B cell (primary cell): ENCODE measurements around the gene ARAF. TPM values are rescaled to one million over a fixed set of nuclear protein-coding genes. Genes with fewer than 3 reads are reported as not detected.

ENCODE experiments used
- ATAC-seq: fragments of 200-7000 bp; cut with Tn5 transposase; one replicate; pipeline ENCODE4 v1.10.0; 2021; ENCODE audit warnings: low read depth, mild to moderate bottlenecking, moderate number of reproducible peaks, moderate library complexity
- CTCF ChIA-PET: fragments of 350-600 bp; sonication (Branson Sonifier 250); formaldehyde crosslinking; loops from one replicate; lab custom pipeline; 2021; ENCODE audit warnings: antibody characterized with exemption, inconsistent platforms; lab: Charles Lee
- POLR2A ChIA-PET: fragments of 350-600 bp; sonication (Branson Sonifier 250); formaldehyde crosslinking; loops from one replicate; lab custom pipeline; 2021; ENCODE audit warnings: antibody characterized with exemption; lab: Charles Lee
- DNase-seq: peaks from one replicate; pipeline ENCODE4 v3.0.0; 2013
- H2AFZ ChIP-seq: 2 replicates; pipeline ENCODE4 v1.6.1; 2012; ENCODE audit warnings: mild to moderate bottlenecking, low read depth, low read length; ENCODE audit not compliant: insufficient read depth, poor library complexity, severe bottlenecking
- H3K27ac ChIP-seq, 2 donors: 1 replicate in 1 of 2; 2 replicates in 1 of 2; pipeline ENCODE4 v1.5.1; 2012 to 2013; ENCODE audit warnings: low read length in 2 of 2, mild to moderate bottlenecking in 2 of 2, moderate library complexity in 1 of 2
- H3K27me3 ChIP-seq, 4 experiments: fragments of 200-600 bp in 1 of 4; sonication (generic) in 1 of 4; replicated peaks in 1 of 4; 1 replicate in 2 of 4; 2 replicates in 2 of 4; pipeline versions ENCODE4 v1.6.1 to v1.7.0; 2013 to 2016; ENCODE audit warnings: low read length in 3 of 4, mild to moderate bottlenecking in 2 of 4, mixed read lengths in 1 of 4, moderate library complexity in 1 of 4; ENCODE audit not compliant: insufficient read depth in 4 of 4, control insufficient read depth in 3 of 4; ENCODE audit errors: control extremely low read depth in 1 of 4
- H3K36me3 ChIP-seq, 2 experiments: replicated peaks in 1 of 2; 1 replicate in 1 of 2; 2 replicates in 1 of 2; pipeline versions ENCODE4 v1.6.1 to v1.7.1; 2013; ENCODE audit warnings: low read length in 1 of 2; ENCODE audit not compliant: insufficient read depth in 2 of 2, control insufficient read depth in 1 of 2; ENCODE audit errors: control extremely low read depth in 1 of 2, extremely low read depth in 1 of 2
- H3K4me1 ChIP-seq, 2 donors: fragments of 200-600 bp in 1 of 2; sonication (generic) in 1 of 2; 1 replicate in 1 of 2; 2 replicates in 1 of 2; pipeline versions ENCODE4 v1.5.1 to v1.6.1; 2013 to 2017; ENCODE audit warnings: low read length in 2 of 2; ENCODE audit not compliant: control insufficient read depth in 2 of 2, insufficient read depth in 2 of 2
- H3K4me2 ChIP-seq: replicated peaks from 2 replicates; pipeline ENCODE3; 2012; ENCODE audit warnings: mild to moderate bottlenecking, low read depth, low read length; ENCODE audit not compliant: poor library complexity, severe bottlenecking
- H3K4me3 ChIP-seq, 5 experiments: fragments of 200-600 bp in 1 of 5; sonication (generic) in 1 of 5; 1 replicate in 3 of 5; 2 replicates in 2 of 5; pipeline versions ENCODE4 v1.5.1 to v1.7.0; 2011 to 2016; ENCODE audit warnings: low read length in 4 of 5, mild to moderate bottlenecking in 4 of 5, low read depth in 2 of 5, control low read depth in 1 of 5, moderate library complexity in 1 of 5; ENCODE audit not compliant: insufficient read depth in 1 of 5; ENCODE audit errors: control extremely low read depth in 1 of 5, extremely low read depth in 1 of 5
- H3K79me2 ChIP-seq: fragments of 200-600 bp; sonication (generic); one replicate; pipeline ENCODE4 v1.6.0; 2016; ENCODE audit warnings: low read length; ENCODE audit not compliant: control insufficient read depth, insufficient read depth
- H3K9ac ChIP-seq: fragments of 200-600 bp; sonication (generic); 2 replicates; pipeline ENCODE4 v1.6.1; 2017; ENCODE audit warnings: mild to moderate bottlenecking, low read length, moderate library complexity
- H3K9me3 ChIP-seq, 3 donors: one replicate each; pipeline versions ENCODE4 v1.6.1 to v1.7.1; 2013; ENCODE audit warnings: low read length in 2 of 3; ENCODE audit not compliant: control insufficient read depth in 2 of 3, insufficient read depth in 1 of 3; ENCODE audit errors: control extremely low read depth in 1 of 3
- H4K20me1 ChIP-seq: 2 replicates; pipeline ENCODE4 v1.6.0; 2012; ENCODE audit warnings: mild to moderate bottlenecking, low read length; ENCODE audit not compliant: insufficient read depth, control insufficient read depth, poor library complexity, severe bottlenecking
- H3K27ac Mint-ChIP-seq: one replicate; pipeline ENCODE4 v1.8.0; 2021; ENCODE audit warnings: mixed read lengths
- H3K27me3 Mint-ChIP-seq: one replicate; pipeline ENCODE4 v1.8.0; 2021; ENCODE audit warnings: mixed read lengths
- H3K4me1 Mint-ChIP-seq: one replicate; pipeline ENCODE4 v1.8.0; 2021; ENCODE audit warnings: mixed read lengths
- H3K4me3 Mint-ChIP-seq: one replicate; pipeline ENCODE4 v1.8.0; 2021; ENCODE audit warnings: mixed read lengths
- H3K9me3 Mint-ChIP-seq: one replicate; pipeline ENCODE4 v1.8.0; 2022; ENCODE audit warnings: mixed read lengths; ENCODE audit not compliant: insufficient read depth
- EZH2 ChIP-seq: IDR thresholded peaks from 2 replicates; pipeline ENCODE4 v1.6.1; 2012; ENCODE audit warnings: borderline replicate concordance, low read depth, mild to moderate bottlenecking, moderate library complexity, low read length; ENCODE audit not compliant: insufficient read depth, poor library complexity, severe bottlenecking
- WGBS: methylation state at CpG from one replicate; pipeline ENCODE4 v1.1.5; 2013; ENCODE audit warnings: missing lambda C conversion rate; ENCODE audit not compliant: insufficient coverage; 5-methylcytosine and 5-hydroxymethylcytosine counted together
- intact Hi-C: fragments of 100-400 bp; cut with micrococcal nuclease; formaldehyde crosslinking; loops from one replicate; pipeline ENCODE4 v1.10.0; 2022
- polyA plus RNA-seq: library from polyadenylated mRNA; depleted of rRNA; stranded (reverse); fragments of >200 nt; gene quantifications from 2 replicates; pipeline ENCODE4 v1.2.3, GENCODE V29; 2012
- total RNA-seq, 2 donors: library from RNA; stranded (reverse); fragments of 120-200 nt in 1 of 2; gene quantifications; 1 replicate in 1 of 2; 2 replicates in 1 of 2; pipeline versions ENCODE4 v1.2.3 to v1.2.4, GENCODE V29; 2013 to 2022
- TF ChIP-seq, protein P1 (sequence below): fragments of 200-600 bp; IDR thresholded peaks from one replicate; pipeline ENCODE4 v1.8.0; 2022; ENCODE audit warnings: antibody characterized with exemption, mild to moderate bottlenecking

The ARAF gene
- total and polyA plus RNA-seq, 2 donors (not counting 1 experiment from before 2014, with no cell fraction given), result 97.9 to 127 TPM

GRCh38 chrX:47614618-47615017 is 53.6 kb downstream of the ARAF start:
- Histone ChIP-seq H2AFZ (no peak overlapping the region), H3K4me3 (no peak overlapping the region), H3K4me1 (peaks cover 0 to 2% of the 10 kb centered on the region in 2 donors), H3K9me3 (no peaks in the 10 kb centered on the region), H3K4me2 (no peak overlapping the region), H3K27me3 (peaks cover 0 to 8% (median 2%) of the 10 kb centered on the region in 4 experiments), H3K9ac (no peak overlapping the region), H3K79me2 (no peaks in the 10 kb centered on the region), H3K27ac (no peak overlapping the region), H3K36me3 (no peaks in the 10 kb centered on the region), H4K20me1 (no peaks in the 10 kb centered on the region)
- Mint-ChIP-seq H3K27me3 (peaks cover 29% of the 10 kb centered on the region), H3K4me3 (no peak overlapping the region), H3K9me3 (no peaks in the 10 kb centered on the region), H3K27ac (no peak overlapping the region), H3K4me1 (peaks cover 3% of the 10 kb centered on the region)
- DNase-seq (no peak), ATAC-seq (no peak)
- 100% methylated on average over 2 of the region's 5 CpGs for WGBS
- POLR2A ChIA-PET, result no interaction called here
- TF ChIP-seq EZH2, result no peak
- TF ChIP-seq, protein P1, sequence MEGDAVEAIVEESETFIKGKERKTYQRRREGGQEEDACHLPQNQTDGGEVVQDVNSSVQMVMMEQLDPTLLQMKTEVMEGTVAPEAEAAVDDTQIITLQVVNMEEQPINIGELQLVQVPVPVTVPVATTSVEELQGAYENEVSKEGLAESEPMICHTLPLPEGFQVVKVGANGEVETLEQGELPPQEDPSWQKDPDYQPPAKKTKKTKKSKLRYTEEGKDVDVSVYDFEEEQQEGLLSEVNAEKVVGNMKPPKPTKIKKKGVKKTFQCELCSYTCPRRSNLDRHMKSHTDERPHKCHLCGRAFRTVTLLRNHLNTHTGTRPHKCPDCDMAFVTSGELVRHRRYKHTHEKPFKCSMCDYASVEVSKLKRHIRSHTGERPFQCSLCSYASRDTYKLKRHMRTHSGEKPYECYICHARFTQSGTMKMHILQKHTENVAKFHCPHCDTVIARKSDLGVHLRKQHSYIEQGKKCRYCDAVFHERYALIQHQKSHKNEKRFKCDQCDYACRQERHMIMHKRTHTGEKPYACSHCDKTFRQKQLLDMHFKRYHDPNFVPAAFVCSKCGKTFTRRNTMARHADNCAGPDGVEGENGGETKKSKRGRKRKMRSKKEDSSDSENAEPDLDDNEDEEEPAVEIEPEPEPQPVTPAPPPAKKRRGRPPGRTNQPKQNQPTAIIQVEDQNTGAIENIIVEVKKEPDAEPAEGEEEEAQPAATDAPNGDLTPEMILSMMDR, result no peak
- CTCF ChIA-PET, result no interaction called here
- intact Hi-C loops, result no loop called here

DNA sequence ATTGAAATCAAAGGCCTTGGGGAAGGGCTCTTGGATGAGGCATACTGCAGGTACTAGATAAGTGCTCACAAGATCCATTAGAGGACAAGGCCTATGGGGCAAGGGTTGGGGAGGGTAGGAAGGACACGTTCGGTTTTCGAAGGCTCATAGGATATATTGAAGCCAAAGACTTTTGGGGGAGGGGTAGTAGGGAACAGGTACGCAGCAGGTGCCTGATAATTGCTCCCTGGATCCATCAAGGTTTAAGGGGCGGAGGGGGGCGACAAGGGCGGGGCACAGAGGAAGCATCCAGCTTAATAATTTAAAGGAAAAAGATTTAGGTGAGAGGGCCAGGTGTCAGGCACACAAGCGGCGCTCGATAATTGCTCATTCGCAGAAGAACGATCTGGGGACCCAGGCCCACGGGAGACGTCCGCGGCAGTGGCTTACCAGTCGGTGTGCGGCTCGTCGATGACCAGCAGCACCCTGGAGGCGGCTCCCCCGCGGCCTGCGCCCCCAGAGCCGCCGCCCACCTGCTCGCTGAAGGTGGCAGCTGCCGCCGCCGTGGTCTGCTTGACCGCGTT is 58.0 kb downstream of the ARAF start:
- 29% methylated on average over 21 of the region's 32 CpGs for WGBS
- no peak overlapping the region for H3K27ac ChIP-seq
- ATAC-seq, result no peak
- H4K20me1 ChIP-seq, result no peaks in the 10 kb centered on the region
- H3K9ac ChIP-seq, result no peak overlapping the region
- H3K9me3 ChIP-seq, result no peaks in the 10 kb centered on the region
- TF ChIP-seq, protein P1, result no peak
- no peak for TF ChIP-seq EZH2
- Mint-ChIP-seq H3K9me3 (no peaks in the 10 kb centered on the region), H3K4me3 (peak overlapping the region; percentile 74), H3K27me3 (peaks cover 39% of the 10 kb centered on the region), H3K27ac (no peak overlapping the region), H3K4me1 (peaks cover 11% of the 10 kb centered on the region)
- DNase-seq, result no peak
- H3K4me2 ChIP-seq, result peak overlapping the region; percentile 73
- ChIA-PET CTCF (no interaction called here), POLR2A (no interaction called here)
- no peak overlapping the region for H2AFZ ChIP-seq
- peaks cover 3 to 14% of the 10 kb centered on the region in 2 donors for H3K4me1 ChIP-seq
- intact Hi-C loops, result no loop called here
- H3K36me3 ChIP-seq, result no peaks in the 10 kb centered on the region
- H3K79me2 ChIP-seq, result no peaks in the 10 kb centered on the region
- no peak overlapping the region for H3K4me3 ChIP-seq
- peaks cover 0 to 26% (median 2%) of the 10 kb centered on the region in 4 experiments for H3K27me3 ChIP-seq
